GM18870 (cell line): Measurements from ENCODE around the gene SLC25A21.
"Not testable (repeated sequence)": the region's sequence is repeated elsewhere in the genome, so short reads cannot be mapped to it uniquely, and the experiment has no call there.

Experiments used
- ATAC-seq: cut with Tn5 transposase; IDR thresholded peaks from one replicate; pipeline ENCODE4 v1.9.1; 2021; ENCODE audit warnings: moderate library complexity; ENCODE audit not compliant: unreplicated experiment

The SLC25A21 gene

GRCh38 chr14:36844443-36845195, 327.8 kb downstream of the SLC25A21 start:
- ATAC-seq = no peak

GRCh38 chr14:36843410-36843809, 329.0 kb downstream of the SLC25A21 start:
- no peak for ATAC-seq

- no peak for ATAC-seq
These were observed 337.3 kb downstream of the SLC25A21 start for GRCh38 chr14:36835128-36835527.

GRCh38 chr14:36834293-36834692, 338.1 kb downstream of the SLC25A21 start:
- no peak for ATAC-seq

GRCh38 chr14:36829547-36829946, 342.9 kb downstream of the SLC25A21 start:
- ATAC-seq = no peak

GRCh38 chr14:36827861-36828260, 344.5 kb downstream of the SLC25A21 start:
- ATAC-seq = no peak

- no peak for ATAC-seq
These were observed 345.8 kb downstream of the SLC25A21 start for GRCh38 chr14:36826614-36827013.

- ATAC-seq = no peak
These were observed 347.6 kb downstream of the SLC25A21 start for GRCh38 chr14:36824854-36825253.

- no peak for ATAC-seq
These were observed 348.8 kb downstream of the SLC25A21 start for GRCh38 chr14:36823651-36824050.

GRCh38 chr14:36822685-36823084, 349.7 kb downstream of the SLC25A21 start:
- ATAC-seq = no peak

GRCh38 chr14:36820901-36821300, 351.5 kb downstream of the SLC25A21 start:
- ATAC-seq = no peak

GRCh38 chr14:36820111-36820709, 352.2 kb downstream of the SLC25A21 start:
- no peak for ATAC-seq

GRCh38 chr14:36818794-36819384, 353.5 kb downstream of the SLC25A21 start:
- ATAC-seq = no peak

- ATAC-seq = no peak
These were observed 354.2 kb downstream of the SLC25A21 start for GRCh38 chr14:36818246-36818645.

- no peak for ATAC-seq
These were observed 355.1 kb downstream of the SLC25A21 start for GRCh38 chr14:36817071-36817930.

GRCh38 chr14:36816481-36816880, 355.9 kb downstream of the SLC25A21 start:
- ATAC-seq = no peak

GRCh38 chr14:36814783-36815182, 357.6 kb downstream of the SLC25A21 start:
- ATAC-seq = not testable (repeated sequence)

- no peak for ATAC-seq
These were observed 362.2 kb downstream of the SLC25A21 start for GRCh38 chr14:36810209-36810608.

- ATAC-seq = no peak
These were observed 364.7 kb downstream of the SLC25A21 start for GRCh38 chr14:36807727-36808126.

GRCh38 chr14:36805131-36805559, 367.3 kb downstream of the SLC25A21 start:
- no peak for ATAC-seq

GRCh38 chr14:36797634-36798033, 374.8 kb downstream of the SLC25A21 start:
- no peak for ATAC-seq
